Tibial nerve (tissue), 4 donors: ENCODE results near the gene TEX13B.

Source experiments
- CTCF ChIP-seq, 5 experiments: fragments of 200-600 bp in 3 of 5; fragments of 450-650 bp in 2 of 5; sonication (generic) in 3 of 5; IDR thresholded peaks; one replicate each; pipeline ENCODE4 v1.5.1; 2016 to 2019; ENCODE audit warnings: antibody characterized with exemption in 5 of 5, mild to moderate bottlenecking in 3 of 5, moderate library complexity in 2 of 5
- EP300 ChIP-seq, 2 donors: sonication (generic); formaldehyde crosslinking; IDR thresholded peaks; one replicate each; pipeline ENCODE4 v1.6.1; 2017; ENCODE audit warnings: antibody characterized with exemption in 2 of 2, mild to moderate bottlenecking in 1 of 2

- TF ChIP-seq CTCF (IDR thresholded peaks at IDR 0.05) (no peak), EP300 (IDR thresholded peaks at IDR 0.05) (no peak)
Measured at GRCh38 chrX:107970073-107970472, 12.1 kb downstream of the TEX13B start.
